Measurements from ENCODE around the gene DGAT2.

DNA sequence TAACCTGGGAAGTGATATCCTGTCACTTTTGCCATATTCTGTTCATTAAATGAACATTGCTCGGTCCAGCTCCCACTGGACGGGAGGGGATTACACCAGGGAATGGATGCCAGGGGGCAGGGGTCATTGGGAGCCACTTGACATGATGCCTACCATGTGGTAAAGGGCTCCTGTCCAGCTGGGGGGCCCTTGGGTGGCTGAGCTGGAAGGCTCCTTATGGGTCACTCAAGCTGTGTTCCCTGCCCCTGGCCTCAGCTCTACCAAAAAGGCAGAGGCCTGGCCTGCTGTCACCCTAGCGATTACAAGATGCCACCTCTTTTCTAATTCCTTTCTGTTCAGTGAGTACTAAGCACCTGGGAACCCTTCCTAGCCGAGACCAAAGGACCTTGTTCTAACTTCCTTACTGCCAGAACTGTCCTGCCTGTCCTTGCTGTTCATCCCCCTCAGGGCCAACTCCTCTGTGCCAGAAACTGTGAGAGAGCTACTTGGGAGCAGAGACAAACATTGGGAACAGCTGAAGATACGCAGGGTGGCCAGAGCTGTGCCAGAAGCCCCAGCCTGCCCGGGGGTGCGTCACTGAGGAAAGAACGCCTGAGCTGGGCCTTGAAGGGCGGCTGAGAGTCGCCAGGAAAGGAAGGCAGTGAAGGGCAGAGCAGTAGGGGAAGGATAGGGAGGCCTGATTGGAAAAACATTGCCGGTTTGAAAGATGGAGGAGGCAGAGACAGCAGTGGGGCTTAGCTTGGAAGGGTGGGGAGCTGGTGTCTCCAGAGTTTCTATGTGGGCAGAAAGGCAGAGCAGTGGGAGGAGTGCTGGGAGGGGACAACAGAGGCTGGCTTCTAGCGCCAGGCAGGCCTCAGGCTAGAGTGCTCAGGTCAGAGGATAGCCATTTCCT lies 33.7 kb downstream of the DGAT2 start:
- TF ChIP-seq CTCF (IDR thresholded peaks at IDR 0.05; ENCODE audit: insufficient read depth, low read length) (no peak), SPI1 (IDR thresholded peaks at IDR 0.05; ENCODE audit: borderline replicate concordance, low read depth) (no peak), POLR2AphosphoS5 (IDR thresholded peaks at IDR 0.05; ENCODE audit: low read depth) (no peak)

Measured in HL-60 (cell line).